Chondrocyte (in vitro differentiated cells): ENCODE results near the gene LRRC27. TPM values are rescaled to one million over a fixed set of nuclear protein-coding genes. Genes with fewer than 3 reads are reported as not detected.
A peak's percentile ranks its signal among the peaks of the same experiment; 100 is the strongest.

Experiments used
- DNase-seq: peaks from one replicate; pipeline ENCODE4 v3.0.0; 2021; ENCODE audit warnings: mixed read lengths, low spot score
- H3K27ac Mint-ChIP-seq: one replicate; pipeline ENCODE4 v1.8.0; 2021; ENCODE audit warnings: mild to moderate bottlenecking, moderate library complexity, mixed read lengths; ENCODE audit not compliant: unreplicated experiment
- H3K27me3 Mint-ChIP-seq: 2 replicates; pipeline ENCODE4 v1.8.0; 2021; ENCODE audit warnings: low read depth, mixed read lengths
- H3K36me3 Mint-ChIP-seq: 2 replicates; pipeline ENCODE4 v1.8.0; 2021; ENCODE audit warnings: low read depth, mixed read lengths
- H3K4me1 Mint-ChIP-seq: 2 replicates; pipeline ENCODE4 v1.8.0; 2021; ENCODE audit warnings: low read depth, mild to moderate bottlenecking, mixed read lengths
- H3K4me3 Mint-ChIP-seq: one replicate; pipeline ENCODE4 v1.8.0; 2021; ENCODE audit warnings: mild to moderate bottlenecking, moderate library complexity, mixed read lengths; ENCODE audit not compliant: unreplicated experiment
- H3K9me3 Mint-ChIP-seq: 2 replicates; pipeline ENCODE4 v1.8.0; 2021; ENCODE audit warnings: low read depth, mixed read lengths
- CTCF ChIP-seq: fragments of 200-600 bp; sonication (generic); IDR thresholded peaks from 2 replicates; pipeline ENCODE4 v1.5.0; 2021; ENCODE audit warnings: antibody characterized with exemption, mild to moderate bottlenecking, moderate library complexity
- total RNA-seq: library from RNA; stranded (reverse); gene quantifications from 3 replicates; pipeline ENCODE4 v1.2.1, GENCODE V29; 2021

LRRC27 gene
- total RNA-seq, 1 donor from 2014 or later, result 13.2 TPM

GRCh38 chr10:132371641-132372081 lies 39.7 kb downstream of the LRRC27 start:
- Mint-ChIP-seq H3K9me3 (peaks cover 10% of the 10 kb centered on the region), H3K36me3 (peaks cover 27% of the 10 kb centered on the region), H3K27me3 (no peaks in the 10 kb centered on the region), H3K4me3 (no peak overlapping the region), H3K4me1 (no peaks in the 10 kb centered on the region), H3K27ac (no peak overlapping the region)
- TF ChIP-seq CTCF, result peak; percentile 61
- DNase-seq, result peak; percentile 59

- Mint-ChIP-seq H3K4me3 (no peak overlapping the region), H3K36me3 (peaks cover 19% of the 10 kb centered on the region), H3K9me3 (peaks cover 6% of the 10 kb centered on the region), H3K27ac (no peak overlapping the region), H3K4me1 (no peaks in the 10 kb centered on the region), H3K27me3 (no peaks in the 10 kb centered on the region)
- DNase-seq, result peak; percentile 54
- no peak for TF ChIP-seq CTCF
These were observed 40.6 kb downstream of the LRRC27 start for GRCh38 chr10:132372516-132373095.

GRCh38 chr10:132373241-132373955 lies 41.4 kb downstream of the LRRC27 start:
- no peak for TF ChIP-seq CTCF
- H3K27me3 Mint-ChIP-seq, result no peaks in the 10 kb centered on the region
- H3K27ac Mint-ChIP-seq, result no peak overlapping the region
- DNase-seq, result peak; percentile 76
- peaks cover 18% of the 10 kb centered on the region for H3K36me3 Mint-ChIP-seq
- peaks cover under 1% of the 10 kb centered on the region for H3K9me3 Mint-ChIP-seq
- H3K4me1 Mint-ChIP-seq, result no peaks in the 10 kb centered on the region
- H3K4me3 Mint-ChIP-seq, result no peak overlapping the region

- Mint-ChIP-seq H3K4me1 (no peaks in the 10 kb centered on the region), H3K27me3 (no peaks in the 10 kb centered on the region), H3K36me3 (peaks cover 13% of the 10 kb centered on the region), H3K27ac (no peak overlapping the region), H3K9me3 (peaks cover under 1% of the 10 kb centered on the region), H3K4me3 (no peak overlapping the region)
- peak; percentile 82 for DNase-seq
- no peak for TF ChIP-seq CTCF
These were observed 42.2 kb downstream of the LRRC27 start for GRCh38 chr10:132374176-132374575.

GRCh38 chr10:132374612-132375011 lies 42.6 kb downstream of the LRRC27 start:
- H3K4me3 Mint-ChIP-seq, result no peak overlapping the region
- peaks cover 15% of the 10 kb centered on the region for H3K36me3 Mint-ChIP-seq
- no peak overlapping the region for H3K27ac Mint-ChIP-seq
- no peaks in the 10 kb centered on the region for H3K27me3 Mint-ChIP-seq
- peak; percentile 70 for DNase-seq
- H3K9me3 Mint-ChIP-seq, result peaks cover 2% of the 10 kb centered on the region
- no peaks in the 10 kb centered on the region for H3K4me1 Mint-ChIP-seq
- no peak for TF ChIP-seq CTCF
